HG02943 (cell line): ENCODE results near the gene DHRS4L2.
"Not testable (repeated sequence)": the region's sequence is repeated elsewhere in the genome, so short reads cannot be mapped to it uniquely, and the experiment has no call there.

Experiments used
- ATAC-seq: cut with Tn5 transposase; IDR thresholded peaks from one replicate; pipeline ENCODE4 v1.9.1; 2021; ENCODE audit warnings: mild to moderate bottlenecking, low read depth, moderate library complexity; ENCODE audit not compliant: unreplicated experiment

The DHRS4L2 gene

GRCh38 chr14:23970283-23970659 is 18.5 kb upstream of the DHRS4L2 start:
- not testable (repeated sequence) for ATAC-seq

- ATAC-seq = not testable (repeated sequence)
Measured at GRCh38 chr14:23973178-23973577, 15.6 kb upstream of the DHRS4L2 start.

- not testable (repeated sequence) for ATAC-seq
Measured at GRCh38 chr14:23974041-23974440, 14.7 kb upstream of the DHRS4L2 start.

GRCh38 chr14:23977208-23977607 is 11.5 kb upstream of the DHRS4L2 start:
- ATAC-seq = not testable (repeated sequence)

- not testable (repeated sequence) for ATAC-seq
Measured at GRCh38 chr14:23981951-23982813, 6.5 kb upstream of the DHRS4L2 start.

GRCh38 chr14:23984891-23985602 is 3.7 kb upstream of the DHRS4L2 start:
- ATAC-seq = no peak

- ATAC-seq = peak; percentile 31
Measured at GRCh38 chr14:23988223-23988606, 514 bp upstream of the DHRS4L2 start.

GRCh38 chr14:23989734-23990445 is 1.2 kb downstream of the DHRS4L2 start:
- not testable (repeated sequence) for ATAC-seq

GRCh38 chr14:23990961-23991360 is 2.2 kb downstream of the DHRS4L2 start:
- not testable (repeated sequence) for ATAC-seq

GRCh38 chr14:23993042-23993441 is 4.3 kb downstream of the DHRS4L2 start:
- ATAC-seq = not testable (repeated sequence)

- not testable (repeated sequence) for ATAC-seq
Measured at GRCh38 chr14:23996009-23996408, 7.3 kb downstream of the DHRS4L2 start.

- not testable (repeated sequence) for ATAC-seq
Measured at GRCh38 chr14:23996825-23997224, 8.1 kb downstream of the DHRS4L2 start.

- ATAC-seq = not testable (repeated sequence)
Measured at GRCh38 chr14:23999640-24000039, 10.9 kb downstream of the DHRS4L2 start.

- not testable (repeated sequence) for ATAC-seq
Measured at GRCh38 chr14:24001078-24001477, 12.3 kb downstream of the DHRS4L2 start.

- ATAC-seq = not testable (repeated sequence)
Measured at GRCh38 chr14:24001679-24002078, 12.9 kb downstream of the DHRS4L2 start.

GRCh38 chr14:24006471-24006816 is 17.7 kb downstream of the DHRS4L2 start:
- peak; percentile 32 for ATAC-seq

- peak; percentile 77 for ATAC-seq
Measured at GRCh38 chr14:24006817-24007652, 18.3 kb downstream of the DHRS4L2 start.

GRCh38 chr14:24011051-24011450 is 22.3 kb downstream of the DHRS4L2 start:
- ATAC-seq = no peak

- not testable (repeated sequence) for ATAC-seq
Measured at GRCh38 chr14:24012726-24013273, 24.1 kb downstream of the DHRS4L2 start.
